H1 (cell line): ENCODE results near the gene TOB1. TPM values are rescaled to one million over a fixed set of nuclear protein-coding genes. Genes with fewer than 3 reads are reported as not detected.

Source experiments
- CTCF ChIA-PET: fragments of 300-600 bp; sonication (Branson Sonifier 250); formaldehyde crosslinking; loops from one replicate; lab custom pipeline; 2021; ENCODE audit not compliant: partially characterized antibody; lab: Charles Lee
- POLR2A ChIA-PET: fragments of 300-600 bp; sonication (Branson Sonifier 250); formaldehyde crosslinking; loops from one replicate; lab custom pipeline; 2021; ENCODE audit warnings: inconsistent platforms; ENCODE audit not compliant: partially characterized antibody; lab: Charles Lee
- DNase-seq, 2 experiments: peaks; one replicate each; pipeline versions ENCODE4 v3.0.0 to v3.0.0-alpha.2; 2010 to 2022; ENCODE audit warnings: low spot score in 2 of 2, low read depth in 1 of 2, mixed read lengths in 1 of 2
- FAIRE-seq: peaks from 2 replicates; lab custom pipeline; 2011; peaks lifted over from hg19 to GRCh38; lab: Jason Lieb, UNC
- H2AFZ ChIP-seq: 2 replicates; pipeline ENCODE4 v1.8.1; 2012; ENCODE audit warnings: low read length, inconsistent platforms
- H2AK5ac ChIP-seq: 2 replicates; pipeline ENCODE4 v1.6.1; 2013; ENCODE audit warnings: low read depth, low read length
- H2BK120ac ChIP-seq: replicated peaks from 2 replicates; pipeline ENCODE3; 2013; ENCODE audit warnings: low read depth, low read length, inconsistent platforms
- H2BK12ac ChIP-seq: 2 replicates; pipeline ENCODE4 v1.6.1; 2013; ENCODE audit warnings: low read depth, low read length
- H2BK15ac ChIP-seq: 2 replicates; pipeline ENCODE4 v1.6.1; 2013; ENCODE audit warnings: low read length
- H2BK20ac ChIP-seq: 2 replicates; pipeline ENCODE4 v1.6.1; 2013; ENCODE audit warnings: low read length
- H2BK5ac ChIP-seq: 2 replicates; pipeline ENCODE4 v1.6.1; 2013; ENCODE audit warnings: low read depth, low read length
- H3K14ac ChIP-seq: 2 replicates; pipeline ENCODE4 v1.6.1; 2013; ENCODE audit warnings: inconsistent platforms; ENCODE audit not compliant: insufficient read length
- H3K18ac ChIP-seq: 2 replicates; pipeline ENCODE4 v1.6.1; 2013; ENCODE audit warnings: low read length; ENCODE audit errors: extremely low read depth
- H3K23ac ChIP-seq: 2 replicates; pipeline ENCODE4 v1.6.1; 2013; ENCODE audit warnings: inconsistent platforms; ENCODE audit not compliant: insufficient read length
- H3K23me2 ChIP-seq: 2 replicates; pipeline ENCODE4 v1.6.1; 2013; ENCODE audit warnings: low read depth, low read length
- H3K27ac ChIP-seq: 2 replicates; pipeline ENCODE4 v1.6.1; 2011; ENCODE audit warnings: low read depth, low read length, inconsistent platforms
- H3K27me3 ChIP-seq, 4 experiments: replicated peaks in 1 of 4; 1 replicate in 1 of 4; 2 replicates in 3 of 4; pipeline versions ENCODE4 v1.6.1 to v1.8.1; 2011 to 2013; ENCODE audit warnings: low read length in 3 of 4, mild to moderate bottlenecking in 3 of 4, inconsistent platforms in 2 of 4, mixed read lengths in 2 of 4, moderate library complexity in 1 of 4; ENCODE audit not compliant: control insufficient read depth in 3 of 4, insufficient read depth in 3 of 4; ENCODE audit errors: extremely low read depth in 1 of 4
- H3K36me3 ChIP-seq, 4 experiments: 2 replicates each; pipeline versions ENCODE4 v1.6.1 to v1.8.1; 2011 to 2013; ENCODE audit warnings: mild to moderate bottlenecking in 4 of 4, low read length in 3 of 4, moderate library complexity in 2 of 4, control low read depth in 1 of 4, inconsistent platforms in 1 of 4; ENCODE audit not compliant: insufficient read depth in 4 of 4, control insufficient read depth in 2 of 4
- H3K4ac ChIP-seq: replicated peaks from 2 replicates; pipeline ENCODE3; 2013; ENCODE audit warnings: low read length, low read depth, mixed read lengths, inconsistent platforms; ENCODE audit not compliant: insufficient read length
- H3K4me1 ChIP-seq, 4 experiments: replicated peaks in 1 of 4; 1 replicate in 1 of 4; 2 replicates in 3 of 4; pipeline versions ENCODE4 v1.6.1 to v1.8.1; 2011 to 2013; ENCODE audit warnings: low read length in 3 of 4, inconsistent platforms in 2 of 4, mixed read lengths in 1 of 4; ENCODE audit not compliant: insufficient read depth in 4 of 4, control insufficient read depth in 3 of 4
- H3K4me2 ChIP-seq, 2 experiments: 2 replicates each; pipeline versions ENCODE4 v1.6.1 to v1.8.1; 2011 to 2013; ENCODE audit warnings: low read depth in 2 of 2, low read length in 2 of 2, control low read depth in 1 of 2, inconsistent platforms in 1 of 2, mild to moderate bottlenecking in 1 of 2; ENCODE audit not compliant: insufficient read depth in 1 of 2
- H3K4me3 ChIP-seq, 4 experiments: fragments of 200-600, 300-600 bp in 1 of 4; sonication (generic), shearing (Covaris generic), sonication (Bioruptor Twin) in 1 of 4; 2 replicates each; pipeline versions ENCODE4 v1.5.1 to v1.8.1; 2011 to 2016; ENCODE audit warnings: low read length in 4 of 4, low read depth in 3 of 4, control low read depth in 2 of 4, inconsistent platforms in 2 of 4, mild to moderate bottlenecking in 2 of 4, mixed read lengths in 1 of 4, moderate library complexity in 1 of 4; ENCODE audit not compliant: insufficient read depth in 2 of 4; ENCODE audit errors: extremely low read depth in 1 of 4
- H3K56ac ChIP-seq: replicated peaks from 2 replicates; pipeline ENCODE3; 2013; ENCODE audit warnings: low read depth, mild to moderate bottlenecking, mixed read lengths, low read length, inconsistent platforms; ENCODE audit not compliant: insufficient read length
- H3K79me1 ChIP-seq: 2 replicates; pipeline ENCODE4 v1.6.1; 2013; ENCODE audit warnings: low read depth, low read length, control low read depth
- H3K79me2 ChIP-seq, 2 experiments: 2 replicates each; pipeline versions ENCODE4 v1.6.1 to v1.8.1; 2012 to 2013; ENCODE audit warnings: low read length in 2 of 2, mild to moderate bottlenecking in 2 of 2, inconsistent platforms in 1 of 2; ENCODE audit not compliant: insufficient read depth in 2 of 2, control insufficient read depth in 1 of 2
- H3K9ac ChIP-seq, 4 experiments: replicated peaks in 1 of 4; 1 replicate in 1 of 4; 2 replicates in 3 of 4; pipeline versions ENCODE4 v1.6.1 to v1.8.1; 2011 to 2013; ENCODE audit warnings: low read depth in 3 of 4, low read length in 3 of 4, control low read depth in 2 of 4, mild to moderate bottlenecking in 2 of 4, moderate library complexity in 2 of 4, inconsistent platforms in 1 of 4; ENCODE audit errors: extremely low read depth in 1 of 4
- H3K9me3 ChIP-seq, 2 experiments: 2 replicates each; pipeline versions ENCODE4 v1.6.1 to v1.8.1; 2012 to 2013; ENCODE audit warnings: mild to moderate bottlenecking in 2 of 2, moderate library complexity in 2 of 2, control low read depth in 1 of 2, inconsistent platforms in 1 of 2, low read depth in 1 of 2, low read length in 1 of 2, mixed read lengths in 1 of 2; ENCODE audit not compliant: insufficient read depth in 2 of 2
- H4K20me1 ChIP-seq, 2 experiments: replicated peaks in 1 of 2; 2 replicates each; pipeline versions ENCODE3 to v1.8.1; 2011 to 2013; ENCODE audit warnings: inconsistent platforms in 2 of 2, low read length in 2 of 2, mild to moderate bottlenecking in 1 of 2; ENCODE audit not compliant: insufficient read depth in 2 of 2, control insufficient read depth in 1 of 2
- H4K5ac ChIP-seq: 2 replicates; pipeline ENCODE4 v1.6.1; 2013; ENCODE audit warnings: low read length, low read depth, mixed read lengths, inconsistent platforms; ENCODE audit not compliant: insufficient read length
- H4K8ac ChIP-seq: 2 replicates; pipeline ENCODE4 v1.8.0; 2013; ENCODE audit warnings: mild to moderate bottlenecking, moderate library complexity, low read length, inconsistent platforms; ENCODE audit not compliant: insufficient read depth; ENCODE audit errors: extremely low read depth
- H4K91ac ChIP-seq: replicated peaks from 2 replicates; pipeline ENCODE3; 2013; ENCODE audit warnings: low read length, mixed read lengths, inconsistent platforms; ENCODE audit not compliant: insufficient read length
- JUN ChIP-seq: IDR thresholded peaks from 2 replicates; pipeline ENCODE4 v1.6.1; 2011; ENCODE audit warnings: low read depth, mild to moderate bottlenecking, improper control_type of control experiment, low read length
- KDM4A ChIP-seq: IDR thresholded peaks from one replicate; pipeline ENCODE4 v1.7.1; 2012; ENCODE audit warnings: low read depth, mild to moderate bottlenecking, moderate library complexity, low read length, inconsistent platforms; ENCODE audit not compliant: severe bottlenecking
- PHF8 ChIP-seq: fragments of 200-600 bp; sonication (generic); conservative IDR thresholded peaks from 2 replicates; pipeline ENCODE4 v1.7.1; 2012; ENCODE audit warnings: low read depth, mild to moderate bottlenecking, inconsistent platforms, low read length, moderate library complexity
- POLR2A ChIP-seq, 2 experiments: IDR thresholded peaks; 1 replicate in 1 of 2; 2 replicates in 1 of 2; pipeline ENCODE4 v1.6.1; 2011; ENCODE audit warnings: low read depth in 2 of 2, low read length in 2 of 2, mild to moderate bottlenecking in 2 of 2; ENCODE audit errors: control extremely low read depth in 1 of 2
- POLR2AphosphoS5 ChIP-seq: IDR thresholded peaks from 2 replicates; pipeline ENCODE4 v1.6.1; 2011; ENCODE audit warnings: low read depth, low read length
- POU5F1 ChIP-seq: IDR thresholded peaks from 2 replicates; pipeline ENCODE4 v1.6.1; 2011; ENCODE audit warnings: low read depth, mild to moderate bottlenecking, low read length, moderate library complexity
- RNF2 ChIP-seq: fragments of 200-900, 300-1000 bp; sonication (generic); IDR thresholded peaks from 2 replicates; pipeline ENCODE4 v1.7.1; 2016; ENCODE audit warnings: borderline replicate concordance, low read depth, mild to moderate bottlenecking, antibody characterized with exemption, low read length; ENCODE audit not compliant: poor library complexity, severe bottlenecking; ENCODE audit errors: missing control alignments
- SP2 ChIP-seq: IDR thresholded peaks from 2 replicates; pipeline ENCODE4 v1.6.1; 2012; ENCODE audit warnings: mild to moderate bottlenecking, low read length, inconsistent platforms
- SUZ12 ChIP-seq: fragments of 200-600 bp; sonication (generic); IDR thresholded peaks from 2 replicates; pipeline ENCODE4 v1.6.1; 2012; ENCODE audit warnings: mild to moderate bottlenecking, inconsistent platforms, low read length, moderate library complexity, mixed read lengths
- TCF12 ChIP-seq: IDR thresholded peaks from 2 replicates; pipeline ENCODE4 v1.6.1; 2011; ENCODE audit warnings: low read depth, mild to moderate bottlenecking, low read length
- YY1 ChIP-seq: IDR thresholded peaks from 2 replicates; pipeline ENCODE4 v1.6.1; 2011; ENCODE audit warnings: low read depth, mild to moderate bottlenecking, low read length
- WGBS, 2 experiments: shearing (Covaris generic) in 1 of 2; methylation state at CpG; one replicate each; pipeline versions ENCODE4 v1.1.6 to v1.1.7; 2013 to 2015; ENCODE audit warnings: low lambda C conversion rate in 2 of 2, mixed read lengths in 2 of 2, inconsistent platforms in 1 of 2, low coverage in 1 of 2, missing lambda C conversion rate in 1 of 2; ENCODE audit not compliant: insufficient replicate concordance in 2 of 2, insufficient coverage in 1 of 2, insufficient read length in 1 of 2; ENCODE audit errors: extremely low coverage in 1 of 2, missing lambda C conversion rate in 1 of 2; 5-methylcytosine and 5-hydroxymethylcytosine counted together
- polyA plus RNA-seq, 7 experiments: library from polyadenylated mRNA; depleted of rRNA in 3 of 7; stranded (reverse) in 5 of 7; unstranded in 2 of 7; fragments of >200 nt in 5 of 7; fragments of 200-250 nt in 2 of 7; gene quantifications; 1 replicate in 5 of 7; 2 replicates in 1 of 7; 4 replicates in 1 of 7; pipeline versions ENCODE4 v1.2.1 to v1.2.3, GENCODE V29; 2011 to 2013; ENCODE audit warnings: missing spikeins in 2 of 7, mixed read lengths in 2 of 7
- total RNA-seq: library from RNA; stranded (reverse); fragmentation: NEBNext Ultra II Directional; extraction: Animal tissue kit (Norgen Biotek cat#: 25700); gene quantifications from 2 replicates; pipeline ENCODE4 v1.2.1, GENCODE V29; 2021
- TF ChIP-seq, protein P1 (sequence below): IDR thresholded peaks from 2 replicates; pipeline ENCODE4 v1.6.1; 2011; ENCODE audit warnings: low read length, improper control_type of control experiment

Gene TOB1
- total and polyA plus RNA-seq, 2 of the 8 experiments (the other 6 are each of a cell fraction or from before 2014, with no cell fraction given) = 14.4 to 20.8 TPM

DNA sequence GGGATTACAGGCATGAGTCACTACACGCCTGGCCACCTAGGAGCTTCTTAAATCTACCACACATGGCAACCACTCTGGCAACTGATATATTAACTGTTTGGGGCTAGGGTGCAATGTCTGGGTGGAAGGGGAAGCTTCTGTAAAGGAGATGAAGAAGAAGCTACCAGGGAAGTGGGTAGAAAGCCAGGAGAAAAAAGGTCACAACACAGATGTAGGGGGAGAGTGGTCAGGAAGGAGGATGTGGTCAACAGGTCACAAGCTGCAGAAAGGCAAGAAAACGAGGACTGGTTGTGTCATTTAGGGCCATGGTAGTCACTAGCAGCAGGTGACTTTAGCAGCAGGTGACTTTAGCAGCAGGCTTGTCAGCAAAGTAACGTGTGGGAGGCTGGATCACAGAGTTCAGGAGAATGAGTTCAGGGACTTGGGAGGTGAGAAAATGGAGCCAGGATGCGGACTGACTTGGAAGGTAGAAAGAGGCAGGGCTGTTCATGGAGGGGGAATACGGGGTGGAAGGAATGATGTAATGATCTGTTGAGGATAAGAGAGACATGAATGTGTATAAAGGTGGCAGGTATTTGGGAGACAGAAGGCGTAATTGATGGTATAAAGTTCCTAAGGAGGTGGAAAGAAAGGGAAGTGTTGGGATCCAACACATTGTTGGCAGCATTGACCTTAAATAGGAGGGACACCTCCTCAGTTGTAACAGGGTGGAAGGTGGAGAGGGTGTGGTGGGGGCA, 47.1 kb downstream of the TOB1 start:
- 74% methylated on average over 6 of the region's 6 CpGs; no CpG with 5 or more reads in 1 of the 2 experiments for WGBS, 2 experiments
- Histone ChIP-seq H3K9me3 (no peaks in the 10 kb centered on the region), H3K36me3 (no peaks in the 10 kb centered on the region), H3K27me3 (no peaks in the 10 kb centered on the region; a peak in 1 of 7 replicates), H3K18ac (no peak overlapping the region), H2AFZ (no peak overlapping the region), H3K79me2 (no peaks in the 10 kb centered on the region), H3K4me1 (peaks cover 0 to 5% (median 0%) of the 10 kb centered on the region in 4 experiments; a peak in 2 of 7 replicates), H3K4me2 (no peak overlapping the region), H3K9ac (no peak overlapping the region), H3K23me2 (no peaks in the 10 kb centered on the region; the same call in 1 of the 2 replicates), H4K91ac (no peak overlapping the region), H3K27ac (no peak overlapping the region), H2AK5ac (no peak overlapping the region), H2BK5ac (no peak overlapping the region), H2BK12ac (no peak overlapping the region), H3K4me3 (no peak overlapping the region), H4K5ac (no peak overlapping the region), H2BK20ac (no peak overlapping the region), H2BK15ac (peak overlapping the region; percentile 90), H3K23ac (no peak overlapping the region), H3K4ac (no peak overlapping the region), H3K14ac (no peak overlapping the region), H3K56ac (no peak overlapping the region), H4K8ac (no peak overlapping the region), H4K20me1 (no peaks in the 10 kb centered on the region), H3K79me1 (no peaks in the 10 kb centered on the region), H2BK120ac (no peak overlapping the region)
- FAIRE-seq (no peak), DNase-seq (no peak)
- CTCF ChIA-PET = interaction anchor here (0.8 to 14.1 kb wide), 13 partner anchors 12 to 138 kb away, joined by 3 to 125 read pairs (median 5); partner anchors contain the start of gene WFIKKN2
- POLR2A ChIA-PET = interaction anchor here (0.7 to 0.8 kb wide), 2 partner anchors 16 to 47 kb away, joined by 3 read pairs; partner anchors contain the start of genes TOB1 and WFIKKN2
- TF ChIP-seq JUN (no peak), TCF12 (no peak), KDM4A (no peak), POLR2A (IDR thresholded peaks at IDR 0.05; ENCODE audit: control extremely low read depth in 1 of 2, low read depth in 2 of 2, low read length in 2 of 2) (no peak), SUZ12 (no peak), POU5F1 (no peak), SP2 (no peak), YY1 (no peak), PHF8 (no peak), POLR2AphosphoS5 (no peak), RNF2 (no peak)
- TF ChIP-seq, protein P1, sequence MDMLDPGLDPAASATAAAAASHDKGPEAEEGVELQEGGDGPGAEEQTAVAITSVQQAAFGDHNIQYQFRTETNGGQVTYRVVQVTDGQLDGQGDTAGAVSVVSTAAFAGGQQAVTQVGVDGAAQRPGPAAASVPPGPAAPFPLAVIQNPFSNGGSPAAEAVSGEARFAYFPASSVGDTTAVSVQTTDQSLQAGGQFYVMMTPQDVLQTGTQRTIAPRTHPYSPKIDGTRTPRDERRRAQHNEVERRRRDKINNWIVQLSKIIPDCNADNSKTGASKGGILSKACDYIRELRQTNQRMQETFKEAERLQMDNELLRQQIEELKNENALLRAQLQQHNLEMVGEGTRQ = no peak
